Activated T-helper 17 cell treated with anti-CD3 and anti-CD28 coated beads, Interleukin-2, amount 50 U/mL, for 72 hours (primary cell): ENCODE measurements around the gene CBX2. TPM values are rescaled to one million over a fixed set of nuclear protein-coding genes. Genes with fewer than 3 reads are reported as not detected.
A peak's percentile ranks its signal among the peaks of the same experiment; 100 is the strongest.

Experiments
- ATAC-seq: fragments of 150-1000 bp; cut with Tn5 transposase; replicated peaks from 2 replicates; pipeline ENCODE4 v1.10.0; 2021; ENCODE audit warnings: mild to moderate bottlenecking, moderate library complexity
- H3K27ac Mint-ChIP-seq: one replicate; pipeline ENCODE4 v1.8.0; 2022; ENCODE audit warnings: mixed read lengths
- H3K27me3 Mint-ChIP-seq: one replicate; pipeline ENCODE4 v1.8.0; 2022; ENCODE audit warnings: mixed read lengths
- H3K36me3 Mint-ChIP-seq: one replicate; pipeline ENCODE4 v1.8.0; 2022; ENCODE audit warnings: low read depth, mild to moderate bottlenecking, mixed read lengths
- H3K4me1 Mint-ChIP-seq: one replicate; pipeline ENCODE4 v1.8.0; 2022; ENCODE audit warnings: mixed read lengths
- H3K4me3 Mint-ChIP-seq: one replicate; pipeline ENCODE4 v1.8.0; 2022; ENCODE audit warnings: mild to moderate bottlenecking, mixed read lengths
- H3K9me3 Mint-ChIP-seq: one replicate; pipeline ENCODE4 v1.8.0; 2022; ENCODE audit warnings: mixed read lengths
- total RNA-seq, 2 donors: library from RNA; stranded (reverse); gene quantifications; one replicate each; pipeline ENCODE4 v1.2.3, GENCODE V29; 2022

CBX2 gene
- total RNA-seq, 2 donors from 2014 or later, result 0.50 to 1.6 TPM

GRCh38 chr17:79834565-79835469, 56.9 kb downstream of the CBX2 start:
- H3K4me1 Mint-ChIP-seq, result peaks cover 11% of the 10 kb centered on the region

GRCh38 chr17:79835470-79835899, 57.5 kb downstream of the CBX2 start:
- no peak for ATAC-seq
- no peaks in the 10 kb centered on the region for H3K27me3 Mint-ChIP-seq
- H3K4me1 Mint-ChIP-seq, result peaks cover 11% of the 10 kb centered on the region
- H3K4me3 Mint-ChIP-seq, result no peak overlapping the region
- peaks cover 21% of the 10 kb centered on the region for H3K36me3 Mint-ChIP-seq
- no peaks in the 10 kb centered on the region for H3K9me3 Mint-ChIP-seq
- no peak overlapping the region for H3K27ac Mint-ChIP-seq

More at GRCh38 chr17:79834565-79835469, 56.9 kb downstream of the CBX2 start:
- H3K4me3 Mint-ChIP-seq, result no peak overlapping the region
- no peak for ATAC-seq
- no peaks in the 10 kb centered on the region for H3K9me3 Mint-ChIP-seq
- H3K36me3 Mint-ChIP-seq, result peaks cover 21% of the 10 kb centered on the region
- no peaks in the 10 kb centered on the region for H3K27me3 Mint-ChIP-seq
- H3K27ac Mint-ChIP-seq, result no peak overlapping the region

- ATAC-seq, result no peak
- Mint-ChIP-seq H3K4me1 (peaks cover 11% of the 10 kb centered on the region), H3K36me3 (peaks cover 21% of the 10 kb centered on the region), H3K27me3 (no peaks in the 10 kb centered on the region), H3K27ac (no peak overlapping the region), H3K4me3 (no peak overlapping the region), H3K9me3 (no peaks in the 10 kb centered on the region)
Measured at GRCh38 chr17:79835953-79836509, 58.1 kb downstream of the CBX2 start.

GRCh38 chr17:79836510-79836971, 58.6 kb downstream of the CBX2 start:
- no peak for ATAC-seq
- Mint-ChIP-seq H3K4me3 (peak overlapping the region; percentile 38), H3K27ac (no peak overlapping the region), H3K27me3 (no peaks in the 10 kb centered on the region), H3K4me1 (peaks cover 11% of the 10 kb centered on the region), H3K9me3 (no peaks in the 10 kb centered on the region), H3K36me3 (peaks cover 21% of the 10 kb centered on the region)

GRCh38 chr17:79836972-79837887, 59.3 kb downstream of the CBX2 start:
- H3K4me3 Mint-ChIP-seq, result peak overlapping the region; percentile 88
- ATAC-seq, result no peak
- peaks cover 4% of the 10 kb centered on the region for H3K27me3 Mint-ChIP-seq
- H3K36me3 Mint-ChIP-seq, result peaks cover 21% of the 10 kb centered on the region
- no peaks in the 10 kb centered on the region for H3K9me3 Mint-ChIP-seq
- H3K27ac Mint-ChIP-seq, result peak overlapping the region; percentile 64
- H3K4me1 Mint-ChIP-seq, result peaks cover 11% of the 10 kb centered on the region

Other genes with a start within 250 kb of the CBX2 start
- not detected for gene RBFOX3, start 167.1 kb upstream of the CBX2 start, total RNA-seq
- under 1 TPM in 1 of 2 donors, not detected in 1; 0.50 TPM for gene ENPP7, start 47.2 kb upstream of the CBX2 start, total RNA-seq
- 1 to 10 TPM; 1.6 to 5.5 TPM for gene CBX8, start 18.9 kb downstream of the CBX2 start, total RNA-seq
- 1 to 10 TPM; 8.7 to 9.1 TPM for gene CBX4, start 61.3 kb downstream of the CBX2 start, total RNA-seq